A673 (cell line): ENCODE results near the gene NPBWR2.

Source experiments
- CTCF ChIP-seq: fragments of 300-800, 200-600 bp; sonication (generic); conservative IDR thresholded peaks from 2 replicates; pipeline ENCODE4 v1.5.1; 2017; ENCODE audit warnings: low read depth, mild to moderate bottlenecking, antibody characterized with exemption, low read length, moderate library complexity, mixed read lengths
- EZH2 ChIP-seq: fragments of 200-600 bp; sonication (generic); IDR thresholded peaks from 2 replicates; pipeline ENCODE4 v1.6.1; 2017; ENCODE audit warnings: borderline replicate concordance, low read depth, mild to moderate bottlenecking, mixed read lengths, antibody characterized with exemption, low read length; ENCODE audit not compliant: poor library complexity, severe bottlenecking

- 0 out of 2 replicates have a peak, but pooled peaks have one; percentile 21 for TF ChIP-seq CTCF
- no peak for TF ChIP-seq EZH2
Measured at GRCh38 chr20:64053841-64054661, 53.3 kb downstream of the NPBWR2 start.
